ENCODE data around the gene MTSS2. TPM values are rescaled to one million over a fixed set of nuclear protein-coding genes. Genes with fewer than 3 reads are reported as not detected.

MTSS2 gene
- total RNA-seq, 1 experiment from 2014 or later: 18.7 TPM

DNA sequence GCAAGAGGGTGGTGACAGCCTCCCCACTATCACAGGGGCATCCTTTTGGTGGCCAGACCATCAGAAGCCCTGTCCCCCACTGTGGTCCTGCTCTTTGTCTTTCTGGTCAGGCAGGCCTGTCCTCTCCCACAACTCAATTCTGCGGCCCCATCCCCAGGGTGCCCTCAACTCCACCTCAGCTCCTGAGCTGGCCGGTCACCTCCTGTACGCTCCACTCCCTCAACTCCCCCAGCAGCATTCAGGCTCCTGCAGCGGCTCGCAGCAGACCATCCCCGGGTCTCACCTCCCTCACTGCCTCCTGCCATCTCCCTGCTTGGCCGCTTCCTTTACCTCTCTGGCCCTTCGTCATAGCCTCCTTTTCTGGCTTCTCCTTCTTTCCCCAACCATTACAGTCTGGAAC is 43.4 kb upstream of the MTSS2 start:
- ChIA-PET CTCF (no interaction called here), POLR2A (ENCODE audit: unreplicated experiment) (no interaction called here)
- Histone ChIP-seq H3K36me3 (ENCODE audit: low read depth, low read length) (no peaks in the 10 kb centered on the region), H3K4me3 (ENCODE audit: low read length) (no peak overlapping the region), H2AFZ (ENCODE audit: low read length) (no peak overlapping the region), H4K20me1 (ENCODE audit: low read length) (no peaks in the 10 kb centered on the region), H3K4me1 (ENCODE audit: insufficient read depth, low read length) (no peaks in the 10 kb centered on the region), H3K9me2 (replicated peaks; ENCODE audit: low read length) (no peaks in the 10 kb centered on the region), H3K9ac (ENCODE audit: low read length) (no peak overlapping the region), H3F3A (ENCODE audit: low read length, unreplicated experiment) (no peaks in the 10 kb centered on the region), H3K79me2 (ENCODE audit: low read length) (no peaks in the 10 kb centered on the region), H3K27ac (ENCODE audit: low read length) (no peak overlapping the region), H3K9me3 (ENCODE audit: low read length) (no peaks in the 10 kb centered on the region), H3K27me3 (ENCODE audit: low read length) (no peaks in the 10 kb centered on the region), H3K4me2 (ENCODE audit: low read length) (no peak overlapping the region)
- DNase-seq: no peak
- intact Hi-C loops (cut with micrococcal nuclease): no loop called here
- BruUV-seq (replicated peaks): no TSS peak
- TF ChIP-seq EZH2 (IDR thresholded peaks at IDR 0.05; ENCODE audit: low read length, unreplicated experiment) (no peak), EZH2phosphoT487 (IDR thresholded peaks at IDR 0.05; ENCODE audit: borderline replicate concordance, low read length) (no peak)
- TF ChIP-seq, protein P1, sequence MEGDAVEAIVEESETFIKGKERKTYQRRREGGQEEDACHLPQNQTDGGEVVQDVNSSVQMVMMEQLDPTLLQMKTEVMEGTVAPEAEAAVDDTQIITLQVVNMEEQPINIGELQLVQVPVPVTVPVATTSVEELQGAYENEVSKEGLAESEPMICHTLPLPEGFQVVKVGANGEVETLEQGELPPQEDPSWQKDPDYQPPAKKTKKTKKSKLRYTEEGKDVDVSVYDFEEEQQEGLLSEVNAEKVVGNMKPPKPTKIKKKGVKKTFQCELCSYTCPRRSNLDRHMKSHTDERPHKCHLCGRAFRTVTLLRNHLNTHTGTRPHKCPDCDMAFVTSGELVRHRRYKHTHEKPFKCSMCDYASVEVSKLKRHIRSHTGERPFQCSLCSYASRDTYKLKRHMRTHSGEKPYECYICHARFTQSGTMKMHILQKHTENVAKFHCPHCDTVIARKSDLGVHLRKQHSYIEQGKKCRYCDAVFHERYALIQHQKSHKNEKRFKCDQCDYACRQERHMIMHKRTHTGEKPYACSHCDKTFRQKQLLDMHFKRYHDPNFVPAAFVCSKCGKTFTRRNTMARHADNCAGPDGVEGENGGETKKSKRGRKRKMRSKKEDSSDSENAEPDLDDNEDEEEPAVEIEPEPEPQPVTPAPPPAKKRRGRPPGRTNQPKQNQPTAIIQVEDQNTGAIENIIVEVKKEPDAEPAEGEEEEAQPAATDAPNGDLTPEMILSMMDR (conservative IDR thresholded peaks at IDR 0.05; ENCODE audit: low read depth, low read length): no peak
- no peak for ATAC-seq

- TF ChIP-seq, protein P1 (conservative IDR thresholded peaks at IDR 0.05; ENCODE audit: low read depth, low read length): no peak
- TF ChIP-seq EZH2phosphoT487 (IDR thresholded peaks at IDR 0.05; ENCODE audit: borderline replicate concordance, low read length) (no peak), EZH2 (IDR thresholded peaks at IDR 0.05; ENCODE audit: low read length, unreplicated experiment) (no peak)
- Histone ChIP-seq H3K36me3 (ENCODE audit: low read depth, low read length) (no peaks in the 10 kb centered on the region), H3K79me2 (ENCODE audit: low read length) (no peaks in the 10 kb centered on the region), H3K4me3 (ENCODE audit: low read length) (no peak overlapping the region), H3K27me3 (ENCODE audit: low read length) (no peaks in the 10 kb centered on the region), H2AFZ (ENCODE audit: low read length) (no peak overlapping the region), H4K20me1 (ENCODE audit: low read length) (no peaks in the 10 kb centered on the region), H3K9me2 (replicated peaks; ENCODE audit: low read length) (no peaks in the 10 kb centered on the region), H3K27ac (ENCODE audit: low read length) (no peak overlapping the region), H3K9me3 (ENCODE audit: low read length) (no peaks in the 10 kb centered on the region), H3K4me1 (ENCODE audit: insufficient read depth, low read length) (no peaks in the 10 kb centered on the region), H3K4me2 (ENCODE audit: low read length) (no peak overlapping the region), H3K9ac (ENCODE audit: low read length) (no peak overlapping the region), H3F3A (ENCODE audit: low read length, unreplicated experiment) (no peaks in the 10 kb centered on the region)
- BruUV-seq (replicated peaks): no TSS peak
- no peak for DNase-seq
- POLR2A ChIA-PET (ENCODE audit: unreplicated experiment): no interaction called here
- no peak for ATAC-seq
- intact Hi-C loops (cut with micrococcal nuclease): no loop called here
- CTCF ChIA-PET: no interaction called here
These were observed 42.3 kb upstream of the MTSS2 start for GRCh38 chr16:70728150-70728549.

DNA sequence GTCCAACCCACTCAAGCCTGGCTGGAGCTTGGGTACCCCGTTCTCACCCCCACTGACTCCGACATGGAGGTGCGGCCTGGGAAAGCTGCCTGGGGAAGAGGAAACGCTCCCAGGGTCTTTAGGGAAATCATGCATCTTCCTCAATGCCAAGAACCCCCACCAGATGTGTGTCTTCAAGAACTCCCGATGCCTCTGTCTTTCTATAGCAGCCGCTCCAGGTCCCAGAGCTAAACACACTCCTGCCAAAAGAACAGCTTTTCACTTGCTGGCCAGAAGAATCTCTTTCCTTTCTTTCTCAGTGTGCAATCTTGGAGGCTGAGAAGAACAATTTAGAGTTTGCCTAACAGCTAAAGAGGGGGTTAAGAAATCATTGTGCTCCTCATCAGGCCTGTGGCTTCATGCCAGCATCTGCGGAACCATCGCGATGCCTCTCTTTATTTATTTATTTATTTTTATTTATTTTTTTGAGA is 41.1 kb upstream of the MTSS2 start:
- H3K79me2 ChIP-seq (ENCODE audit: low read length): no peaks in the 10 kb centered on the region
- ATAC-seq (no peak), DNase-seq (no peak)
- H4K20me1 ChIP-seq (ENCODE audit: low read length): no peaks in the 10 kb centered on the region
- H3K9me3 ChIP-seq (ENCODE audit: low read length): no peaks in the 10 kb centered on the region
- H3K4me3 ChIP-seq (ENCODE audit: low read length): no peak overlapping the region
- CTCF ChIA-PET: no interaction called here
- H3K9me2 ChIP-seq (replicated peaks; ENCODE audit: low read length): no peaks in the 10 kb centered on the region
- H3K4me2 ChIP-seq (ENCODE audit: low read length): no peak overlapping the region
- H3K36me3 ChIP-seq (ENCODE audit: low read depth, low read length): no peaks in the 10 kb centered on the region
- H3K9ac ChIP-seq (ENCODE audit: low read length): no peak overlapping the region
- H3K4me1 ChIP-seq (ENCODE audit: insufficient read depth, low read length): no peaks in the 10 kb centered on the region
- intact Hi-C loops (cut with micrococcal nuclease): no loop called here
- H3K27ac ChIP-seq (ENCODE audit: low read length): no peak overlapping the region
- POLR2A ChIA-PET (ENCODE audit: unreplicated experiment): no interaction called here
- H3K27me3 ChIP-seq (ENCODE audit: low read length): no peaks in the 10 kb centered on the region
- H2AFZ ChIP-seq (ENCODE audit: low read length): no peak overlapping the region
- H3F3A ChIP-seq (ENCODE audit: low read length, unreplicated experiment): no peaks in the 10 kb centered on the region
- no TSS peak for BruUV-seq (replicated peaks)
- TF ChIP-seq, protein P1 (conservative IDR thresholded peaks at IDR 0.05; ENCODE audit: low read depth, low read length): no peak
- TF ChIP-seq EZH2phosphoT487 (IDR thresholded peaks at IDR 0.05; ENCODE audit: borderline replicate concordance, low read length): no peak
- TF ChIP-seq EZH2 (IDR thresholded peaks at IDR 0.05; ENCODE audit: low read length, unreplicated experiment): no peak
